Neural cell (in vitro differentiated cells): Measurements from ENCODE around the gene GGT6. TPM values are rescaled to one million over a fixed set of nuclear protein-coding genes. Genes with fewer than 3 reads are reported as not detected.

ENCODE experiments used
- H2AFZ ChIP-seq: fragments of 200-600, 300-800 bp; sonication (generic), shearing (Covaris generic); 2 replicates; pipeline ENCODE4 v1.6.0; 2014; ENCODE audit warnings: low read depth, mild to moderate bottlenecking, antibody characterized with exemption, low read length, moderate library complexity
- H3F3A ChIP-seq: fragments of 200-600 bp; shearing (Covaris generic); 2 replicates; pipeline ENCODE4 v1.6.1; 2016; ENCODE audit warnings: mild to moderate bottlenecking, moderate library complexity, mixed read lengths, antibody characterized with exemption, low read length; ENCODE audit not compliant: insufficient read depth, poor library complexity, severe bottlenecking
- H3K27ac ChIP-seq: fragments of 200-600, 300-800 bp; sonication (generic), shearing (Covaris generic); 2 replicates; pipeline ENCODE4 v1.5.1; 2014; ENCODE audit warnings: mild to moderate bottlenecking, low read length, moderate library complexity
- H3K27me3 ChIP-seq: fragments of 300-800, 200-600 bp; sonication (generic), shearing (Covaris generic); 2 replicates; pipeline ENCODE4 v1.6.0; 2014; ENCODE audit warnings: mild to moderate bottlenecking, low read depth, low read length, moderate library complexity; ENCODE audit not compliant: insufficient read depth
- H3K36me3 ChIP-seq: fragments of 300-800, 200-600 bp; sonication (generic), shearing (Covaris generic); 2 replicates; pipeline ENCODE4 v1.5.1; 2014; ENCODE audit warnings: mild to moderate bottlenecking, antibody characterized with exemption, low read length, moderate library complexity; ENCODE audit not compliant: insufficient read depth
- H3K4me2 ChIP-seq: fragments of 300-800, 200-600 bp; sonication (generic), shearing (Covaris generic); 2 replicates; pipeline ENCODE4 v1.6.0; 2014; ENCODE audit warnings: mild to moderate bottlenecking, low read length
- H3K4me3 ChIP-seq: fragments of 300-800, 200-600 bp; sonication (generic), shearing (Covaris generic); 2 replicates; pipeline ENCODE4 v1.5.1; 2014; ENCODE audit warnings: mild to moderate bottlenecking, low read length, moderate library complexity
- H3K79me2 ChIP-seq: fragments of 200-600 bp; shearing (Covaris generic); replicated peaks from 2 replicates; pipeline ENCODE4 v1.6.0; 2014; ENCODE audit warnings: mild to moderate bottlenecking, low read length, moderate library complexity; ENCODE audit not compliant: insufficient read depth
- H3K9ac ChIP-seq: fragments of 300-800, 200-600 bp; sonication (generic), shearing (Covaris generic); 2 replicates; pipeline ENCODE4 v1.6.1; 2016; ENCODE audit warnings: mild to moderate bottlenecking, low read length, mixed read lengths
- H3K9me2 ChIP-seq: fragments of 200-600 bp; shearing (Covaris generic); 2 replicates; pipeline ENCODE4 v1.6.1; 2016; ENCODE audit warnings: mild to moderate bottlenecking, low read length, mixed read lengths; ENCODE audit not compliant: insufficient read depth
- H3K9me3 ChIP-seq: fragments of 200-600, 300-800 bp; sonication (generic), shearing (Covaris generic); 2 replicates; pipeline ENCODE4 v1.6.1; 2016; ENCODE audit warnings: mild to moderate bottlenecking, mixed run types, low read length, moderate library complexity, mixed read lengths
- H4K20me1 ChIP-seq: fragments of 200-600 bp; shearing (Covaris generic); 2 replicates; pipeline ENCODE4 v1.6.1; 2016; ENCODE audit warnings: mild to moderate bottlenecking, mixed run types; ENCODE audit not compliant: insufficient read depth
- EP300 ChIP-seq: fragments of 450-650 bp; conservative IDR thresholded peaks from 2 replicates; pipeline ENCODE4 v1.6.1; 2014; ENCODE audit warnings: antibody characterized with exemption, mild to moderate bottlenecking, moderate library complexity; ENCODE audit not compliant: poor library complexity, severe bottlenecking
- EZH2 ChIP-seq: fragments of 200-600, 300-800 bp; shearing (Covaris generic), sonication (generic); IDR thresholded peaks from 2 replicates; pipeline ENCODE4 v1.6.1; 2014; ENCODE audit warnings: antibody characterized with exemption, low read length, borderline replicate concordance, mild to moderate bottlenecking; ENCODE audit not compliant: insufficient read depth, poor library complexity, severe bottlenecking
- MXI1 ChIP-seq: fragments of 450-650 bp; conservative IDR thresholded peaks from 2 replicates; pipeline ENCODE4 v1.6.1; 2014; ENCODE audit warnings: antibody characterized with exemption, mild to moderate bottlenecking; ENCODE audit not compliant: poor library complexity, severe bottlenecking
- POLR2AphosphoS5 ChIP-seq: IDR thresholded peaks from 2 replicates; pipeline ENCODE4 v1.6.1; 2012
- RAD21 ChIP-seq: fragments of 450-650 bp; conservative IDR thresholded peaks from 2 replicates; pipeline ENCODE4 v1.6.1; 2014; ENCODE audit warnings: antibody characterized with exemption, mild to moderate bottlenecking, moderate library complexity
- SMC3 ChIP-seq: fragments of 450-650 bp; conservative IDR thresholded peaks from 2 replicates; pipeline ENCODE4 v1.6.1; 2014; ENCODE audit warnings: antibody characterized with exemption, mild to moderate bottlenecking, moderate library complexity; ENCODE audit not compliant: poor library complexity
- TAF1 ChIP-seq: IDR thresholded peaks from 2 replicates; pipeline ENCODE4 v1.6.1; 2012; ENCODE audit warnings: low read depth
- polyA plus RNA-seq: library from polyadenylated mRNA; depleted of rRNA; stranded (reverse); fragments of >200 nt; gene quantifications from 2 replicates; pipeline ENCODE4 v1.2.3, GENCODE V29; 2014
- TF ChIP-seq, protein P1 (sequence below): fragments of 450-650 bp; IDR thresholded peaks from 2 replicates; pipeline ENCODE4 v1.5.1; 2014; ENCODE audit warnings: antibody characterized with exemption, mild to moderate bottlenecking, moderate library complexity; ENCODE audit not compliant: poor library complexity, severe bottlenecking
- TF ChIP-seq, protein P2 (sequence below): IDR thresholded peaks from 2 replicates; pipeline ENCODE4 v1.6.1; 2012; ENCODE audit warnings: borderline replicate concordance

Gene GGT6
- polyA plus RNA-seq, 1 donor from 2014 or later: not detected

DNA sequence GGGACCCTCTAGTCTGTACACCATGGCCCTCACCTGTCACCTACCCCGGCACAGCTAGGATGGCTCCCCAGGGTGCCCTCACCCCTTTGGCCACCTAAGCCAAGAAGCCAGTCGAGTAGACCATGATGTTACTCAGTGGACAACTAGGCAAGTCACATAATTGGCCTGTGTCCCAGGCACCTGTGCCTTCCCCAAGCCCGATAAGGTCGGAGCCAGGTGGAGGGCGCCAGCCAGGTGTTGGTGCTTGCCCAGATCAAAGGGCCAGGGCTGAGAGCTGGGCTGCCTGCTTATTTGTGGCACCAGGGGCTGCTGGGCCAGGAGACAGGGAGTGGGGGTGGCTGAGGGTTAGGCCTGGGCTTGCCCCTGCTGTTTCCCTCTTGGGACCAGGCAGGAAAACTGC is 44.9 kb downstream of the GGT6 start:
- Histone ChIP-seq H3K4me3 (no peak overlapping the region), H3K9ac (no peak overlapping the region), H3K27ac (no peak overlapping the region), H3K79me2 (no peaks in the 10 kb centered on the region), H3K4me2 (no peak overlapping the region), H2AFZ (no peak overlapping the region), H3K9me2 (no peaks in the 10 kb centered on the region), H3K36me3 (no peaks in the 10 kb centered on the region), H3F3A (no peaks in the 10 kb centered on the region), H3K9me3 (no peaks in the 10 kb centered on the region), H3K27me3 (no peaks in the 10 kb centered on the region), H4K20me1 (no peaks in the 10 kb centered on the region)
- no peak for TF ChIP-seq EP300
- no peak for TF ChIP-seq TAF1
- TF ChIP-seq RAD21: no peak
- TF ChIP-seq SMC3: no peak
- no peak for TF ChIP-seq MXI1
- TF ChIP-seq POLR2AphosphoS5: no peak
- TF ChIP-seq EZH2: no peak
- TF ChIP-seq, protein P1, sequence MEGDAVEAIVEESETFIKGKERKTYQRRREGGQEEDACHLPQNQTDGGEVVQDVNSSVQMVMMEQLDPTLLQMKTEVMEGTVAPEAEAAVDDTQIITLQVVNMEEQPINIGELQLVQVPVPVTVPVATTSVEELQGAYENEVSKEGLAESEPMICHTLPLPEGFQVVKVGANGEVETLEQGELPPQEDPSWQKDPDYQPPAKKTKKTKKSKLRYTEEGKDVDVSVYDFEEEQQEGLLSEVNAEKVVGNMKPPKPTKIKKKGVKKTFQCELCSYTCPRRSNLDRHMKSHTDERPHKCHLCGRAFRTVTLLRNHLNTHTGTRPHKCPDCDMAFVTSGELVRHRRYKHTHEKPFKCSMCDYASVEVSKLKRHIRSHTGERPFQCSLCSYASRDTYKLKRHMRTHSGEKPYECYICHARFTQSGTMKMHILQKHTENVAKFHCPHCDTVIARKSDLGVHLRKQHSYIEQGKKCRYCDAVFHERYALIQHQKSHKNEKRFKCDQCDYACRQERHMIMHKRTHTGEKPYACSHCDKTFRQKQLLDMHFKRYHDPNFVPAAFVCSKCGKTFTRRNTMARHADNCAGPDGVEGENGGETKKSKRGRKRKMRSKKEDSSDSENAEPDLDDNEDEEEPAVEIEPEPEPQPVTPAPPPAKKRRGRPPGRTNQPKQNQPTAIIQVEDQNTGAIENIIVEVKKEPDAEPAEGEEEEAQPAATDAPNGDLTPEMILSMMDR: no peak
- TF ChIP-seq, protein P2, sequence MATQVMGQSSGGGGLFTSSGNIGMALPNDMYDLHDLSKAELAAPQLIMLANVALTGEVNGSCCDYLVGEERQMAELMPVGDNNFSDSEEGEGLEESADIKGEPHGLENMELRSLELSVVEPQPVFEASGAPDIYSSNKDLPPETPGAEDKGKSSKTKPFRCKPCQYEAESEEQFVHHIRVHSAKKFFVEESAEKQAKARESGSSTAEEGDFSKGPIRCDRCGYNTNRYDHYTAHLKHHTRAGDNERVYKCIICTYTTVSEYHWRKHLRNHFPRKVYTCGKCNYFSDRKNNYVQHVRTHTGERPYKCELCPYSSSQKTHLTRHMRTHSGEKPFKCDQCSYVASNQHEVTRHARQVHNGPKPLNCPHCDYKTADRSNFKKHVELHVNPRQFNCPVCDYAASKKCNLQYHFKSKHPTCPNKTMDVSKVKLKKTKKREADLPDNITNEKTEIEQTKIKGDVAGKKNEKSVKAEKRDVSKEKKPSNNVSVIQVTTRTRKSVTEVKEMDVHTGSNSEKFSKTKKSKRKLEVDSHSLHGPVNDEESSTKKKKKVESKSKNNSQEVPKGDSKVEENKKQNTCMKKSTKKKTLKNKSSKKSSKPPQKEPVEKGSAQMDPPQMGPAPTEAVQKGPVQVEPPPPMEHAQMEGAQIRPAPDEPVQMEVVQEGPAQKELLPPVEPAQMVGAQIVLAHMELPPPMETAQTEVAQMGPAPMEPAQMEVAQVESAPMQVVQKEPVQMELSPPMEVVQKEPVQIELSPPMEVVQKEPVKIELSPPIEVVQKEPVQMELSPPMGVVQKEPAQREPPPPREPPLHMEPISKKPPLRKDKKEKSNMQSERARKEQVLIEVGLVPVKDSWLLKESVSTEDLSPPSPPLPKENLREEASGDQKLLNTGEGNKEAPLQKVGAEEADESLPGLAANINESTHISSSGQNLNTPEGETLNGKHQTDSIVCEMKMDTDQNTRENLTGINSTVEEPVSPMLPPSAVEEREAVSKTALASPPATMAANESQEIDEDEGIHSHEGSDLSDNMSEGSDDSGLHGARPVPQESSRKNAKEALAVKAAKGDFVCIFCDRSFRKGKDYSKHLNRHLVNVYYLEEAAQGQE: no peak

DNA sequence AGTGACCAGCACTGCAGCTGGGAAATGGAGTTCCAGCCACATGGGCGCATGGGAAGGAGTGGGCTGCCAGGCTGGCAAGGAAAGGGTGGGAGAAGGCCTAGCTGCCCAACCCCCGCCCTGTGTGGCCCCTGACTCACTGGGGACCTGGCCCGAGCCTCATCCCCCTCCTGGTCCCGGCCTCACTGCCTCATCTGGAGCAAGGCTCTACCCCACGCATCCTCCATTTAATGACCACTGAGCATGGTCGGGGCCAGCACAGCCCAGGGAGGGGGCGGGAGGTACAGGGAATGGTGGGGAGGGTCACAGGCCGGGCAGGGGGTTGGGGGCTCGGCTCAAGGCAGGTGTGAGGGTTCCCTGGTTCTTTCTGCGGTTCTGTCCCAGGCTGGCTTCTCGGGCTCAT is 45.6 kb downstream of the GGT6 start:
- Histone ChIP-seq H3F3A (no peaks in the 10 kb centered on the region), H3K9me2 (no peaks in the 10 kb centered on the region), H2AFZ (no peak overlapping the region), H3K27ac (no peak overlapping the region), H3K4me2 (no peak overlapping the region), H4K20me1 (no peaks in the 10 kb centered on the region), H3K9ac (no peak overlapping the region), H3K4me3 (no peak overlapping the region), H3K27me3 (no peaks in the 10 kb centered on the region), H3K9me3 (no peaks in the 10 kb centered on the region), H3K79me2 (no peaks in the 10 kb centered on the region), H3K36me3 (no peaks in the 10 kb centered on the region)
- TF ChIP-seq RAD21: no peak
- TF ChIP-seq TAF1: no peak
- TF ChIP-seq POLR2AphosphoS5: no peak
- no peak for TF ChIP-seq EP300
- TF ChIP-seq, protein P2: no peak
- TF ChIP-seq, protein P1: no peak
- no peak for TF ChIP-seq MXI1
- TF ChIP-seq EZH2: no peak
- no peak for TF ChIP-seq SMC3
